HepG2 (cell line): ENCODE data around the gene SYTL2. TPM values are rescaled to one million over a fixed set of nuclear protein-coding genes. Genes with fewer than 3 reads are reported as not detected.

ENCODE experiments used
- ATAC-seq: fragments of 200-7000 bp; cut with Tn5 transposase; 3 replicates; pipeline ENCODE4 v1.9.1; 2020; ENCODE audit warnings: mild to moderate bottlenecking, moderate library complexity
- BruUV-seq: library from RNA; stranded (reverse); fragments of 400-500 nt; replicated peaks from 2 replicates; lab custom pipeline; 2021; lab: Mats Ljungman, UMichigan
- CTCF ChIA-PET: fragments of 300-600 bp; formaldehyde crosslinking; extraction: SDS; loops from one replicate; lab custom pipeline; 2021; ENCODE audit warnings: low total read pairs, inconsistent platforms, low intra/inter-chr PET ratio; lab: Yijun Ruan, JAX
- POLR2A ChIA-PET: fragments of 350-600 bp; sonication (Branson Sonifier 250); formaldehyde crosslinking; loops from one replicate; lab custom pipeline; 2020; ENCODE audit warnings: antibody characterized with exemption, inconsistent platforms; lab: Yijun Ruan, JAX
- DNase-seq: peaks from one replicate; pipeline ENCODE4 v3.0.0-alpha.2; 2015; ENCODE audit warnings: low spot score
- FAIRE-seq: peaks from 3 replicates; lab custom pipeline; 2011; peaks lifted over from hg19 to GRCh38; lab: Jason Lieb, UNC
- H2AFZ ChIP-seq: one replicate; pipeline ENCODE4 v1.6.1; 2011; ENCODE audit warnings: low read length, inconsistent platforms
- H3K27ac ChIP-seq: fragments of 300-600 bp; 3 replicates; pipeline ENCODE4 v1.8.0; 2011; ENCODE audit warnings: mixed run types, mild to moderate bottlenecking, mixed read lengths, low read length, inconsistent platforms; ENCODE audit not compliant: insufficient read depth; ENCODE audit errors: extremely low read length
- H3K27me3 ChIP-seq, 2 experiments: fragments of 200-600 bp in 1 of 2; 2 replicates in 1 of 2; 3 replicates in 1 of 2; pipeline versions ENCODE4 v1.6.0 to v1.8.0; 2011; ENCODE audit warnings: low read length in 2 of 2, mild to moderate bottlenecking in 2 of 2, moderate library complexity in 2 of 2, inconsistent platforms in 1 of 2; ENCODE audit not compliant: insufficient read depth in 2 of 2, control insufficient read depth in 1 of 2
- H3K36me3 ChIP-seq, 2 experiments: fragments of 200-600 bp in 1 of 2; replicated peaks in 1 of 2; 2 replicates in 1 of 2; 3 replicates in 1 of 2; pipeline versions ENCODE4 v1.5.1 to v1.8.0; 2011; ENCODE audit warnings: low read length in 2 of 2, inconsistent platforms in 1 of 2; ENCODE audit not compliant: insufficient read depth in 2 of 2, control insufficient read depth in 1 of 2
- H3K4me1 ChIP-seq: 2 replicates; pipeline ENCODE4 v1.5.1; 2012; ENCODE audit warnings: low read length, inconsistent platforms; ENCODE audit not compliant: insufficient read depth
- H3K4me2 ChIP-seq: 2 replicates; pipeline ENCODE4 v1.6.0; 2011; ENCODE audit warnings: low read depth, low read length, inconsistent platforms
- H3K4me3 ChIP-seq, 3 experiments: fragments of 200-600 bp in 1 of 3; sonication (generic), shearing (Covaris generic) in 1 of 3; replicated peaks in 1 of 3; 2 replicates each; pipeline ENCODE4 v1.5.1; 2011 to 2016; ENCODE audit warnings: low read length in 3 of 3, inconsistent platforms in 2 of 3, low read depth in 2 of 3, mild to moderate bottlenecking in 2 of 3, control low read depth in 1 of 3, mixed read lengths in 1 of 3; ENCODE audit not compliant: insufficient read depth in 1 of 3
- H3K79me2 ChIP-seq: one replicate; pipeline ENCODE4 v1.6.1; 2011; ENCODE audit warnings: low read length, inconsistent platforms; ENCODE audit not compliant: insufficient read depth
- H3K9ac ChIP-seq: 2 replicates; pipeline ENCODE4 v1.6.0; 2011; ENCODE audit warnings: mild to moderate bottlenecking, low read depth, low read length, inconsistent platforms; ENCODE audit not compliant: insufficient read depth
- H3K9me3 ChIP-seq: 2 replicates; pipeline ENCODE4 v1.5.1; 2012; ENCODE audit warnings: mild to moderate bottlenecking, low read length
- H4K20me1 ChIP-seq: 2 replicates; pipeline ENCODE4 v1.6.0; 2011; ENCODE audit warnings: inconsistent platforms, mild to moderate bottlenecking, low read length, moderate library complexity; ENCODE audit not compliant: insufficient read depth
- EHMT2 ChIP-seq: fragments of 200-600 bp; sonication (generic); IDR thresholded peaks from 2 replicates; pipeline ENCODE4 v1.7.0; 2017; ENCODE audit warnings: antibody characterized with exemption, low read depth, low read length, borderline replicate concordance
- HDAC2 ChIP-seq: sonication (generic); formaldehyde crosslinking; IDR thresholded peaks from 2 replicates; pipeline ENCODE4 v1.4.0; 2020; ENCODE audit warnings: missing genetic modification reagents
- JUNB ChIP-seq: sonication (generic); formaldehyde crosslinking; IDR thresholded peaks from 2 replicates; pipeline ENCODE4 v1.8.0; 2022; ENCODE audit warnings: missing genetic modification reagents, mild to moderate bottlenecking, borderline replicate concordance
- NFIB ChIP-seq: sonication (generic); formaldehyde crosslinking; IDR thresholded peaks from 2 replicates; pipeline ENCODE4 v1.9.0; 2021; ENCODE audit warnings: missing genetic modification reagents, mild to moderate bottlenecking, borderline replicate concordance
- RFX1 ChIP-seq: fragments of 450-650 bp; IDR thresholded peaks from 2 replicates; pipeline ENCODE4 v1.6.1; 2017
- SOX5 ChIP-seq: IDR thresholded peaks from 2 replicates; pipeline ENCODE4 v1.6.1; 2016; ENCODE audit warnings: borderline replicate concordance
- TAF15 ChIP-seq: fragments of 200-400 bp; formaldehyde crosslinking; IDR thresholded peaks from one replicate; pipeline ENCODE4 v1.6.1; 2018; ENCODE audit warnings: mild to moderate bottlenecking, low read depth, low read length; ENCODE audit not compliant: poor library complexity, severe bottlenecking
- TGIF2 ChIP-seq: IDR thresholded peaks from 2 replicates; pipeline ENCODE4 v1.6.1; 2016; ENCODE audit warnings: control low read depth, missing compliant biosample characterization
- ZNF251 ChIP-seq: sonication (generic); formaldehyde crosslinking; IDR thresholded peaks from 2 replicates; pipeline ENCODE4 v1.9.0; 2021; ENCODE audit warnings: mild to moderate bottlenecking, missing genetic modification reagents
- ZNF766 ChIP-seq: sonication (generic); formaldehyde crosslinking; IDR thresholded peaks from 2 replicates; pipeline ENCODE4 v1.5.0; 2020; ENCODE audit warnings: missing genetic modification reagents, borderline replicate concordance
- ZSCAN21 ChIP-seq: sonication (generic); formaldehyde crosslinking; IDR thresholded peaks from 2 replicates; pipeline ENCODE4 v1.8.0; 2022; ENCODE audit warnings: mild to moderate bottlenecking, missing genetic modification reagents, moderate library complexity, borderline replicate concordance
- ZSCAN31 ChIP-seq: sonication (generic); formaldehyde crosslinking; IDR thresholded peaks from 2 replicates; pipeline ENCODE4 v1.5.0; 2020; ENCODE audit warnings: low read depth, mild to moderate bottlenecking, missing genetic modification reagents
- WGBS: methylation state at CpG from one replicate; pipeline ENCODE4 v1.1.6; 2017; ENCODE audit warnings: low lambda C conversion rate; 5-methylcytosine and 5-hydroxymethylcytosine counted together
- in situ Hi-C: cut with HindIII; loops from 2 replicates; pipeline ENCODE4 v1.10.0; 2017; ENCODE audit warnings: low pct_unique_long_range_greater_than_20kb; ENCODE audit not compliant: extremely low pct_ligation_motif_present
- intact Hi-C: fragments of 100-400 bp; cut with micrococcal nuclease; formaldehyde crosslinking; loops from one replicate; pipeline ENCODE4 v1.10.0; 2022; ENCODE audit not compliant: unreplicated experiment
- polyA plus RNA-seq, 8 experiments: library from polyadenylated mRNA; depleted of rRNA in 3 of 8; stranded (reverse) in 7 of 8; unstranded in 1 of 8; fragments of >200 nt; fragmentation: Illumina TruSeq in 4 of 8; extraction: Trizol in 4 of 8; gene quantifications; 2 replicates each; pipeline versions ENCODE4 v1.2.1 to v1.2.3, GENCODE V29; 2011 to 2016; ENCODE audit warnings: low read depth in 4 of 8, missing spikeins in 1 of 8, mixed read lengths in 1 of 8; ENCODE audit not compliant: insufficient read depth in 1 of 8
- total RNA-seq, 5 experiments: library from RNA; depleted of rRNA; stranded (reverse); fragments of >200 nt; fragmentation: Illumina TruSeq; extraction: Trizol; gene quantifications; 2 replicates each; pipeline ENCODE4 v1.2.3, GENCODE V29; 2016; ENCODE audit warnings: low read depth in 1 of 5
- TF ChIP-seq, protein P1 (sequence below): sonication (generic); formaldehyde crosslinking; IDR thresholded peaks from 2 replicates; pipeline ENCODE4 v1.9.0; 2022; ENCODE audit warnings: missing genetic modification reagents, mild to moderate bottlenecking, borderline replicate concordance

Gene SYTL2
- total and polyA plus RNA-seq, 2 of the 13 experiments (the other 11 are each of a cell fraction or from before 2014, with no cell fraction given) = 0.77 to 0.90 TPM

DNA sequence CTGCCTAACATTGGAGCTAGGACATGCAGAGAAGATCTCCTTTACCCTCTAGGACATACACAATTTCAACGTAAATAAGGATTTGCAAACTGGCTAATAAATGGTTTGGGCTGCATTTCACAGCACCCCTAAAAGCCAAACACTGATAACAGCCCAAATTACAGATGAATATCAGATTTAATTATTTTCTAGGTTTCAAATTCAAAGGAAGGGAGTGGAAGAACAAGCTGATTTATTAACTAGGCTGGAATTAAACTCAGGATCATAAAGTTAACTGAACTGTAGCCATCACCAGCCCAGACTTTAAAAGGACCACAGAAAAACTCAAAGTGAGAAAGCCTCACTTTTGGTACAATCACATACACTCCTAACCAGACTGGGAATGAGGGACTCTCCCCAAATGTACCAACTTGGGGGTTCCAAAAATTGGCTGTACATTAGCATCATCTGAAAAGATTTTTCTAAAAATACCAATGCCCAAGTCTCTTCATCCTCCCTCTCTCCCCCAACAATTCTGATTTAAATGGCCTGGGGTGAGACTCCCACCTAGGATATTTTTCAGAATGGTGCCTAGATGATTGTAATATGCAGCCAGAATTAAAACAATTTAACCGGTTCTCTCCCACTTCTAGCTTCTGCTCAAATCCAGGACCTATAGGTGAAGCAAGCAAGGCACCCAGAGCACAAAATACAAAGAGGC, 43.5 kb downstream of the SYTL2 start:
- in situ Hi-C loops (no loop called here), intact Hi-C loops (no loop called here)
- Histone ChIP-seq H3K36me3 (no peaks in the 10 kb centered on the region), H4K20me1 (no peaks in the 10 kb centered on the region), H3K4me1 (no peaks in the 10 kb centered on the region), H3K9me3 (no peaks in the 10 kb centered on the region), H3K79me2 (no peaks in the 10 kb centered on the region), H3K27me3 (no peaks in the 10 kb centered on the region), H3K27ac (no peak overlapping the region), H2AFZ (no peak overlapping the region), H3K9ac (no peak overlapping the region), H3K4me2 (no peak overlapping the region), H3K4me3 (no peak overlapping the region)
- no peak for FAIRE-seq
- no peak for TF ChIP-seq ZNF766 (CRISPR knock-in tag)
- TF ChIP-seq HDAC2 = no peak
- no peak for TF ChIP-seq EHMT2
- no peak for TF ChIP-seq ZSCAN31 (CRISPR knock-in tag)
- no peak for TF ChIP-seq TGIF2 (CRISPR knock-in tag)
- TF ChIP-seq ZSCAN21 (CRISPR knock-in tag) = no peak
- TF ChIP-seq TAF15 = no peak
- no peak for TF ChIP-seq ZNF251
- TF ChIP-seq, protein P1, sequence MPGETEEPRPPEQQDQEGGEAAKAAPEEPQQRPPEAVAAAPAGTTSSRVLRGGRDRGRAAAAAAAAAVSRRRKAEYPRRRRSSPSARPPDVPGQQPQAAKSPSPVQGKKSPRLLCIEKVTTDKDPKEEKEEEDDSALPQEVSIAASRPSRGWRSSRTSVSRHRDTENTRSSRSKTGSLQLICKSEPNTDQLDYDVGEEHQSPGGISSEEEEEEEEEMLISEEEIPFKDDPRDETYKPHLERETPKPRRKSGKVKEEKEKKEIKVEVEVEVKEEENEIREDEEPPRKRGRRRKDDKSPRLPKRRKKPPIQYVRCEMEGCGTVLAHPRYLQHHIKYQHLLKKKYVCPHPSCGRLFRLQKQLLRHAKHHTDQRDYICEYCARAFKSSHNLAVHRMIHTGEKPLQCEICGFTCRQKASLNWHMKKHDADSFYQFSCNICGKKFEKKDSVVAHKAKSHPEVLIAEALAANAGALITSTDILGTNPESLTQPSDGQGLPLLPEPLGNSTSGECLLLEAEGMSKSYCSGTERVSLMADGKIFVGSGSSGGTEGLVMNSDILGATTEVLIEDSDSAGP (CRISPR knock-in tag) = no peak
- TF ChIP-seq SOX5 (CRISPR knock-in tag) = no peak
- TF ChIP-seq NFIB = no peak
- no peak for TF ChIP-seq JUNB
- TF ChIP-seq RFX1 = no peak
- BruUV-seq = no TSS peak
- ATAC-seq = no peak
- POLR2A ChIA-PET = no interaction called here
- 30% methylated on average over 2 of the region's 2 CpGs for WGBS
- no peak for DNase-seq
- CTCF ChIA-PET = no interaction called here
